ENCODE results near the gene MGST2. TPM values are rescaled to one million over a fixed set of nuclear protein-coding genes. Genes with fewer than 3 reads are reported as not detected.

The MGST2 gene
- total RNA-seq, 1 experiment from 2014 or later = 55.8 TPM

GRCh38 chr4:139735381-139736273, 70.0 kb downstream of the MGST2 start:
- peak; percentile 72 for DNase-seq
- Histone ChIP-seq H3K36me3 (ENCODE audit: insufficient read depth, low read length) (no peaks in the 10 kb centered on the region), H3K9ac (ENCODE audit: low read length) (peak overlapping the region; percentile 67), H4K20me1 (ENCODE audit: insufficient read depth, low read depth, low read length) (no peaks in the 10 kb centered on the region), H3K4me2 (ENCODE audit: low read depth, low read length, poor library complexity, severe bottlenecking) (peak overlapping the region; percentile 94), H3K27ac (ENCODE audit: low read length) (peak overlapping the region; percentile 90), H3K79me2 (ENCODE audit: low read length) (peaks cover 18% of the 10 kb centered on the region), H2AFZ (ENCODE audit: low read length) (no peak overlapping the region), H3K4me3 (ENCODE audit: low read length) (peak overlapping the region; percentile 64), H3K9me3 (ENCODE audit: low read length) (no peaks in the 10 kb centered on the region), H3K4me1 (ENCODE audit: low read length) (peaks cover 56% of the 10 kb centered on the region), H3K9me2 (replicated peaks; ENCODE audit: insufficient read depth, low read length) (no peaks in the 10 kb centered on the region), H3K27me3 (ENCODE audit: low read length) (no peaks in the 10 kb centered on the region)

GRCh38 chr4:139736274-139736660, 70.6 kb downstream of the MGST2 start:
- no peaks in the 10 kb centered on the region for H3K9me3 ChIP-seq (ENCODE audit: low read length)
- no peaks in the 10 kb centered on the region for H4K20me1 ChIP-seq (ENCODE audit: insufficient read depth, low read depth, low read length)
- peak overlapping the region; percentile 90 for H3K27ac ChIP-seq (ENCODE audit: low read length)
- H3K9ac ChIP-seq (ENCODE audit: low read length) = peak overlapping the region; percentile 67
- H2AFZ ChIP-seq (ENCODE audit: low read length) = no peak overlapping the region
- no peaks in the 10 kb centered on the region for H3K27me3 ChIP-seq (ENCODE audit: low read length)
- H3K79me2 ChIP-seq (ENCODE audit: low read length) = peaks cover 18% of the 10 kb centered on the region
- peak; percentile 81 for DNase-seq
- no peaks in the 10 kb centered on the region for H3K9me2 ChIP-seq (replicated peaks; ENCODE audit: insufficient read depth, low read length)
- H3K36me3 ChIP-seq (ENCODE audit: insufficient read depth, low read length) = no peaks in the 10 kb centered on the region
- H3K4me1 ChIP-seq (ENCODE audit: low read length) = peaks cover 62% of the 10 kb centered on the region
- H3K4me2 ChIP-seq (ENCODE audit: low read depth, low read length, poor library complexity, severe bottlenecking) = peak overlapping the region; percentile 94
- H3K4me3 ChIP-seq (ENCODE audit: low read length) = peak overlapping the region; percentile 64

- no peak overlapping the region for H2AFZ ChIP-seq (ENCODE audit: low read length)
These were observed 71.0 kb downstream of the MGST2 start for GRCh38 chr4:139736661-139737060.

GRCh38 chr4:139738846-139739613, 73.4 kb downstream of the MGST2 start:
- no peaks in the 10 kb centered on the region for H3K27me3 ChIP-seq (ENCODE audit: low read length)
- peak overlapping the region; percentile 90 for H3K27ac ChIP-seq (ENCODE audit: low read length)
- peaks cover 58% of the 10 kb centered on the region for H3K4me1 ChIP-seq (ENCODE audit: low read length)
- H3K9ac ChIP-seq (ENCODE audit: low read length) = no peak overlapping the region
- H4K20me1 ChIP-seq (ENCODE audit: insufficient read depth, low read depth, low read length) = no peaks in the 10 kb centered on the region
- H3K9me2 ChIP-seq (replicated peaks; ENCODE audit: insufficient read depth, low read length) = no peaks in the 10 kb centered on the region
- H3K79me2 ChIP-seq (ENCODE audit: low read length) = peaks cover 14% of the 10 kb centered on the region; the same call in 1 of the 2 replicates
- no peak overlapping the region for H3K4me3 ChIP-seq (ENCODE audit: low read length)
- DNase-seq = no peak
- no peak overlapping the region for H3K4me2 ChIP-seq (ENCODE audit: low read depth, low read length, poor library complexity, severe bottlenecking)
- no peak overlapping the region for H2AFZ ChIP-seq (ENCODE audit: low read length)
- H3K36me3 ChIP-seq (ENCODE audit: insufficient read depth, low read length) = no peaks in the 10 kb centered on the region
- H3K9me3 ChIP-seq (ENCODE audit: low read length) = no peaks in the 10 kb centered on the region

More at GRCh38 chr4:139736661-139737060, 71.0 kb downstream of the MGST2 start:
- H4K20me1 ChIP-seq (ENCODE audit: insufficient read depth, low read depth, low read length) = no peaks in the 10 kb centered on the region
- peak overlapping the region; percentile 64 for H3K4me3 ChIP-seq (ENCODE audit: low read length)
- H3K9me3 ChIP-seq (ENCODE audit: low read length) = no peaks in the 10 kb centered on the region
- no peaks in the 10 kb centered on the region for H3K27me3 ChIP-seq (ENCODE audit: low read length)
- H3K27ac ChIP-seq (ENCODE audit: low read length) = peak overlapping the region; percentile 90
- DNase-seq = peak; percentile 80
- H3K36me3 ChIP-seq (ENCODE audit: insufficient read depth, low read length) = no peaks in the 10 kb centered on the region
- H3K4me2 ChIP-seq (ENCODE audit: low read depth, low read length, poor library complexity, severe bottlenecking) = peak overlapping the region; percentile 94
- H3K9ac ChIP-seq (ENCODE audit: low read length) = peak overlapping the region; percentile 25; the same call in 1 of the 2 replicates
- peaks cover 62% of the 10 kb centered on the region for H3K4me1 ChIP-seq (ENCODE audit: low read length)
- H3K79me2 ChIP-seq (ENCODE audit: low read length) = peaks cover 18% of the 10 kb centered on the region
- H3K9me2 ChIP-seq (replicated peaks; ENCODE audit: insufficient read depth, low read length) = no peaks in the 10 kb centered on the region

GRCh38 chr4:139740121-139740520, 74.5 kb downstream of the MGST2 start:
- Histone ChIP-seq H3K4me3 (ENCODE audit: low read length) (no peak overlapping the region), H3K9ac (ENCODE audit: low read length) (no peak overlapping the region), H3K9me3 (ENCODE audit: low read length) (no peaks in the 10 kb centered on the region), H3K79me2 (ENCODE audit: low read length) (peaks cover 10% of the 10 kb centered on the region; the same call in 1 of the 2 replicates), H3K36me3 (ENCODE audit: insufficient read depth, low read length) (no peaks in the 10 kb centered on the region), H3K4me2 (ENCODE audit: low read depth, low read length, poor library complexity, severe bottlenecking) (no peak overlapping the region), H3K9me2 (replicated peaks; ENCODE audit: insufficient read depth, low read length) (no peaks in the 10 kb centered on the region), H3K27ac (ENCODE audit: low read length) (no peak overlapping the region), H3K4me1 (ENCODE audit: low read length) (peaks cover 50% of the 10 kb centered on the region), H2AFZ (ENCODE audit: low read length) (no peak overlapping the region), H3K27me3 (ENCODE audit: low read length) (no peaks in the 10 kb centered on the region), H4K20me1 (ENCODE audit: insufficient read depth, low read depth, low read length) (no peaks in the 10 kb centered on the region)
- no peak for DNase-seq

- Histone ChIP-seq H3K4me2 (ENCODE audit: low read depth, low read length, poor library complexity, severe bottlenecking) (no peak overlapping the region), H3K4me1 (ENCODE audit: low read length) (peaks cover 45% of the 10 kb centered on the region), H3K27me3 (ENCODE audit: low read length) (no peaks in the 10 kb centered on the region), H4K20me1 (ENCODE audit: insufficient read depth, low read depth, low read length) (no peaks in the 10 kb centered on the region), H3K79me2 (ENCODE audit: low read length) (peaks cover 10% of the 10 kb centered on the region; the same call in 1 of the 2 replicates), H3K27ac (ENCODE audit: low read length) (no peak overlapping the region), H2AFZ (ENCODE audit: low read length) (no peak overlapping the region), H3K9ac (ENCODE audit: low read length) (no peak overlapping the region), H3K36me3 (ENCODE audit: insufficient read depth, low read length) (no peaks in the 10 kb centered on the region), H3K9me2 (replicated peaks; ENCODE audit: insufficient read depth, low read length) (no peaks in the 10 kb centered on the region), H3K4me3 (ENCODE audit: low read length) (no peak overlapping the region), H3K9me3 (ENCODE audit: low read length) (no peaks in the 10 kb centered on the region)
- DNase-seq = no peak
These were observed 75.0 kb downstream of the MGST2 start for GRCh38 chr4:139740531-139741041.

GRCh38 chr4:139743027-139743426, 77.4 kb downstream of the MGST2 start:
- no peaks in the 10 kb centered on the region for H3K27me3 ChIP-seq (ENCODE audit: low read length)
- no peaks in the 10 kb centered on the region for H3K36me3 ChIP-seq (ENCODE audit: insufficient read depth, low read length)
- no peak overlapping the region for H3K4me3 ChIP-seq (ENCODE audit: low read length)
- H3K4me1 ChIP-seq (ENCODE audit: low read length) = peaks cover 24% of the 10 kb centered on the region
- no peak overlapping the region for H3K4me2 ChIP-seq (ENCODE audit: low read depth, low read length, poor library complexity, severe bottlenecking)
- H3K79me2 ChIP-seq (ENCODE audit: low read length) = peaks cover 10% of the 10 kb centered on the region; the same call in 1 of the 2 replicates
- no peaks in the 10 kb centered on the region for H4K20me1 ChIP-seq (ENCODE audit: insufficient read depth, low read depth, low read length)
- DNase-seq = no peak
- H3K9me3 ChIP-seq (ENCODE audit: low read length) = no peaks in the 10 kb centered on the region
- H3K9ac ChIP-seq (ENCODE audit: low read length) = no peak overlapping the region
- no peak overlapping the region for H2AFZ ChIP-seq (ENCODE audit: low read length)
- no peaks in the 10 kb centered on the region for H3K9me2 ChIP-seq (replicated peaks; ENCODE audit: insufficient read depth, low read length)
- no peak overlapping the region for H3K27ac ChIP-seq (ENCODE audit: low read length)

- no peaks in the 10 kb centered on the region for H3K27me3 ChIP-seq (ENCODE audit: low read length)
- no peaks in the 10 kb centered on the region for H3K9me3 ChIP-seq (ENCODE audit: low read length)
- H3K9me2 ChIP-seq (replicated peaks; ENCODE audit: insufficient read depth, low read length) = no peaks in the 10 kb centered on the region
- H3K4me1 ChIP-seq (ENCODE audit: low read length) = peaks cover 19% of the 10 kb centered on the region; the same call in 1 of the 2 replicates
- no peaks in the 10 kb centered on the region for H3K36me3 ChIP-seq (ENCODE audit: insufficient read depth, low read length)
- no peak overlapping the region for H3K27ac ChIP-seq (ENCODE audit: low read length)
- no peak overlapping the region for H3K4me3 ChIP-seq (ENCODE audit: low read length)
- H3K9ac ChIP-seq (ENCODE audit: low read length) = no peak overlapping the region
- peaks cover 15% of the 10 kb centered on the region; the same call in 1 of the 2 replicates for H3K79me2 ChIP-seq (ENCODE audit: low read length)
- no peaks in the 10 kb centered on the region for H4K20me1 ChIP-seq (ENCODE audit: insufficient read depth, low read depth, low read length)
- no peak overlapping the region for H2AFZ ChIP-seq (ENCODE audit: low read length)
- H3K4me2 ChIP-seq (ENCODE audit: low read depth, low read length, poor library complexity, severe bottlenecking) = no peak overlapping the region
- DNase-seq = no peak
These were observed 78.6 kb downstream of the MGST2 start for GRCh38 chr4:139744232-139744631.

Measured in Karpas-422 (cell line).